ENCODE measurements around the gene APCDD1.

DNA sequence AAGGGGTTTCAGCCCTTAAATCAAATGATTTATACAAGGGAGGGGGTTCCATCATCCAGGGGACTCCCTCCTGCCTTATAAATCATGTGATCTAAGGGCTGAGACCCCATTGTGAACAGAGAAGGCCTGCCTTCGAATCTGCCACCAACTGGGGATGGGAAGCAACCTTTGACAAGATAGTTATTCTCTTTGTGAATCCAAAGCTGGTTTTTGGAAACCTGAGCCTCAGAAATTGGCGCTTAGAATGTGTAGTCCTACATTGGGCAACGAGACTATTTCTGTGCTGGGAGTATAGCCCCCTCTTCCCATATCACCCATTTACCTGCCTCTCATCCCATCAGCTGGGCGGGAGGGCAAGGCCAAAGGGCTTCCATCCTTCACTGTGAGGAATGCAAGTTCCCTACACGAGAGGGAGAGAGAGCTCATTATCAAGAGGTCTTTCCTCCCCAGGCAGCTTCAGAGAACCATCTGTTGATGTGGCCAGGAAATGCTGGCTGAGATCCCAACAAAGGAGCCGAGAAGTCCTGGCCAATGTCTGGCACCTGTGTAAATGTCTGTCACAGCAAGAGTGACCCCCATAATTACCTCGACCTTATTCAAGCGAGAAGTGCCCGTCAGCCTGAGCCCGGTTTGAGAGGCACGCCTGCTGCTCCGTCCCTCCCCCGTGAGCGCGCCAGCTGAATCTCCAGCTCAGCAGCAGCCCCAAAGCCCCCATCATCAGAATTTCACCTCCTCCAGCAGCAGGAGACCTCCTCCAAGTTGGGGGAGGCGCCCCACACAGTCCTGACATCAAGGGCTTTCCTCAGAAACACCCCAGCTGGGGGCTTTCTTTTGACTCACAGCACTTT is 48.4 kb upstream of the APCDD1 start:
- TF ChIP-seq, protein P1, sequence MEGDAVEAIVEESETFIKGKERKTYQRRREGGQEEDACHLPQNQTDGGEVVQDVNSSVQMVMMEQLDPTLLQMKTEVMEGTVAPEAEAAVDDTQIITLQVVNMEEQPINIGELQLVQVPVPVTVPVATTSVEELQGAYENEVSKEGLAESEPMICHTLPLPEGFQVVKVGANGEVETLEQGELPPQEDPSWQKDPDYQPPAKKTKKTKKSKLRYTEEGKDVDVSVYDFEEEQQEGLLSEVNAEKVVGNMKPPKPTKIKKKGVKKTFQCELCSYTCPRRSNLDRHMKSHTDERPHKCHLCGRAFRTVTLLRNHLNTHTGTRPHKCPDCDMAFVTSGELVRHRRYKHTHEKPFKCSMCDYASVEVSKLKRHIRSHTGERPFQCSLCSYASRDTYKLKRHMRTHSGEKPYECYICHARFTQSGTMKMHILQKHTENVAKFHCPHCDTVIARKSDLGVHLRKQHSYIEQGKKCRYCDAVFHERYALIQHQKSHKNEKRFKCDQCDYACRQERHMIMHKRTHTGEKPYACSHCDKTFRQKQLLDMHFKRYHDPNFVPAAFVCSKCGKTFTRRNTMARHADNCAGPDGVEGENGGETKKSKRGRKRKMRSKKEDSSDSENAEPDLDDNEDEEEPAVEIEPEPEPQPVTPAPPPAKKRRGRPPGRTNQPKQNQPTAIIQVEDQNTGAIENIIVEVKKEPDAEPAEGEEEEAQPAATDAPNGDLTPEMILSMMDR (IDR thresholded peaks at IDR 0.05; ENCODE audit: low read depth, low read length) = no peak
- no peak for TF ChIP-seq EZH2phosphoT487 (IDR thresholded peaks at IDR 0.05; ENCODE audit: low read depth)
